ENCODE measurements around the gene BCAP31.
"Not testable (repeated sequence)": the region's sequence is repeated elsewhere in the genome, so short reads cannot be mapped to it uniquely, and the experiment has no call there.

The BCAP31 gene

DNA sequence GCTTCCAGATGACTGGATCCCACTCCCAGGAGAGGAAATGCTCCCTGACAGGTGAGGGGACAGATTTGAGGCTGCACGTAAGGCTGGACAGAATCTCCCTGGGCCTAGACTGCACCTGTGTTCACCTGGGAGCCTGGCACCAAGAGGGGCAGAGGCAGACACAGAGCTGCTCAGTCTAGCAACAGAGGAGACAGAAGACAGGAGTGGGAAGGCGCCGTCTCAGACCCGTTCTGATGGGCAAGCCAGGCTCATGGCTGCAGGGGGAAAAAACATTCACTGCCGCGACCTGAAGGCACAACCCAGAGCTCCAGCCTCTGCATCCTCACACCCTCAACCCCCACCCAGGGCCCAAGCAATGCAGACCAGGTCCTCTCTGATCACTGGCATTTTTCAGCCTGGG, 16.8 kb downstream of the BCAP31 start:
- no peak for DNase-seq

DNA sequence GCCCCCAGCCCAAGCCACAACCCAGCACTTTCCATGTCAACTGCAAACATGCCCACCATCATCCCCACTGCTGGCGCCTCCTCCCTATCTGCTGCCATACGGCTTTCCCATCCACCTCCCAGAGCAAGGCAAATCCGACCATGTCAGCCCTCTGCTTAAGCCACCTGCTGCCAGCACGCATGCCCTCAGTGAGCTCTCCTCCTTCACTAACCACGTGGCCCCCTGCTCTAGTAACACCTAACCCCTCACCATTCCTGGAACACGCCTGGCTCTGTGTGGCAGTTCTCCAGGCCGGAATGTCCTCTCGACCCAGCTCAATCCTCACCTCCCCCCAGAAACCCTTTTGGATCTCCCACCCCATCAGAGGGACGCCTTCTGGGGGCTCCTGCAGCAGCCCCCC, 17.4 kb downstream of the BCAP31 start:
- DNase-seq = no peak

DNA sequence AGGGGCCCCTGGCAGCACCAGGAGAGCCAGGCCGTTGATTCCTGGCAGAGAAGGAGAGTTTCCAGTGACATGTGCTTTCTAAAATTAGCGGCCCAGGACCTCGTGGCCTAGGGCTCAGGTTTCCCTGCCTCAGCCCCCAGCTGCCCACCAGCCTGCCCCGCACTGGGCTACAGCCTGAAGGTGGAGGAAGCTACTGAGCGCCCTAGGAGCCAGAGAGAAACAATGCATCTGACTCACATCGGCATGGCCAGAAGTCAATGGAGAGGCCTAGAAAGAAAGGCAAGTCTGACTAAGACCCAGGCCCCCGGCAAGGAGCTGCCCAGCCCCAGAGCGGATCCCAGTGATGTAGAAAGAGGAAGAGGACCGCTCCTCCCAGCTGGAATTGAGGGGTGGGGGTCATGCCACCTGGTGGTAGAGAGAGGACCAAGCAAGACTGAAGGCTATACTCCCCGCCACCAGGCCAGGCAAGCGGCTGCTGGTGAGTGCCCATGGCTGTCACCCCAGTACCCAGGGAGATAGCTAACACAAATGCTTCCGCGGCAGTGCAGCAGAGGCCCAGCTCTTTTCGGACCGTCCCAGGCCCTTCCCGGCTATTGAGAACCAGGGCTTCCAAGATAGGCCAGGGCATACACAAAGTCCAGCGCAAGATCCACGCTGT, 18.7 kb downstream of the BCAP31 start:
- DNase-seq = not testable (repeated sequence)

DNA sequence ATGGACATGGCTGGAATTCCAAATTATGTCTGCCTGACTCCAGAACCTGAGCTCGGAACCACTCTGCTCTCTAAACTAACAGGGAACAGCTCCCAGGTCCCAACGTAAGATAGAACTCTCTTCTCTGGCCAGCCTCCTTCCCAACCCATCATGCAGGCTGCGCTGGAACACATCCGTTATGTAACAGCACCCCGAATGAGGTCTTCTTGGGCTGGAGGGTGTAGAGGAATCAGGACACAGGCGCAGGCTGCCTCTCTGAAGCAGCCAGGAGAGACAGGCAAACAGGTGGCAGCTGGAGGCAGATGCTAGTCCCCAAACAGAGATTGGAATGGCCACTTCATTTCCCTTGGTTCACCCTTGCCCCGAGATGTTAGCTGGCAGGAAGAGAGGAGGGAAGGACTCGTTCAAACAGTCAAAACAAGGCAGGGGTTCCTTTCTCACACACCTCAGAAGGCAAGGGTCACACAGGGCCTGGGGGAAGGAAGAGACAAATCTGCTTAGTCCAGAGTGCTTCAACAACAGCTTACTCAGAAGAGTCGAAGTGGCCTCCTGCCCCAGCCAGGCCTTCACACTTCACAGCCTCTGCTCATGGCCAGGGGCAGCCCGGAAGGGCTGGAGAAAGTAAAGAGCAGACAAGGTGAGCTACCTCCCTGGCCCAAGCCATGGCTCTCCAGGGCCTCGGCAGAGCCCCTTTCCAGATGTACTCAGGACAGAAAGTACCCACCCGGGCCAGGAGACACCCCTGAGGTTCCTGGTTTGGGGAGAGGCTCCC, 19.4 kb downstream of the BCAP31 start:
- not testable (repeated sequence) for DNase-seq

DNA sequence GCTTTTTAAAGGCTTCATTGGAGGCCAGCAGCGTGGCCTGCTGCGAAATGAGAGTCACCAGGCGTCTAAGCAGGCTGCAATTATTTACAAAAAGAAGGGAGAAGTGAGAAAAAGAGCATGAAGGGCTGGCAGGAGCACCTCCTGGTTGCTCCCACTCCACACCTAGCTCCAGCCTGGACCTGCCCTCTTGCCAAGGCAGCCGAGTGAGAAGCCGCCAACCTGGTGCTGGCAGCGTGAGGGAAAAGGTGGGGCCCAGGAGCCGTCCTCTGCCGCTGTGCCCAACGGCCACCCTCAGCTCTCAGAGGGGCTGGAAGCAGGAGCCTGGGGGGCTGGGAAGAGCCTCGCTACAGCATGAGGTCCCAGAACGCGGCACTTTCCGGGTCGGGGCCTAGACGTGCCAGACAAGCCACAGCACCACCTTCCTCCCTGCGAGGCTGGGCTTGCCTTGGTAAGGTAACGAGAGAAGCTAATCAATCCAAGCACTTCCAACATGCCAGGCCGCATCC, 20.1 kb downstream of the BCAP31 start:
- DNase-seq = no peak

DNA sequence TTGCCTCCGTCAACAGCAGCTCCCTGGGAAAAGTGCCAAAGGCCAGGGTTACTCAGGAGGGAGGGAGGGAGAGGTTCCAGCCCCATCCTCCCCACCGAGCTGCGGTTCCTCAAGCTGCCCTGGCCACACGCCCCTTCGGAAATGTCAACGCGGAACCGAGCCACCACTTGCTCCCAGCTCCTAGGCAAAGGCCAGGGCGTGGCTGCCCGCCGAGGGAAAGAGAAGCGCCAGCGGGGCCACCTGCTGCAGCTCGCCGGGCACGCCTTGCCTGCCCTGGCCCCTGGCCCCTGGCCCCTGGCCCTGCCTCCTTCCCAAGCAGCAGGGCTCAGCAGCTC, 21.2 kb downstream of the BCAP31 start:
- DNase-seq = no peak

DNA sequence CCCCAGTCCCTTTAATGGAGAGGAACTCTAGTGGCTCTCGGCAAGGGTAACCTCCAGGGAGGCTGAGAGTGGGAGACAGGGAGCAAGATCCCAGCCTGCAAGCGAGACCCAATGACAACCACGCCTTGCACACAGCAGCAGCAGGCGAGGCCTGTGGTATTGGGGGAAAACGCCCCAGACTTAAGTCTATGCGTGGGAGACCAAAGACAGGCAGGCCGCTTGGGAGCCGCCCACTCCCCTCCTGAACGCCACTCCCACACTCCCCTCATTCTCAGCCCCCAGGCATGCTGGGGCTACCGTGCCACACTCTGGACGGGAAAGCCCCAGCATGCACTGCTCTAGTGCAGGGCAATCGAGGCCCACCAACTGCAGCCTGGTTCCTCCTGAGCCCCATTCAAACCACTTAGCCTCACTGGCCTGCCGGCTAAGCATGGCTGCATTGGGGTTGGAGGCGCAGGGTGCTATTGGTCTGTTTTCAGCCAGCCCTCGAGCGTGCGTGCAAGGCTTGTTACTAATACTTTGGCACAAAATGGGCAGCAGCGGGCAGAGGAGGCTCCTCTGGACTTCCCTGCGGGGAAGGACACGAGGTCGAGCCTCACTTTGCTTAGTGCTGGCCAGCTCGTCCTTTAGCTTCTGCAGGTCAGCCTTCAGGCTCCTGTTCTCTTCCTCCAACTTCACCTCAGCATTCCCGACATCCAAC, 21.7 kb downstream of the BCAP31 start:
- no peak for DNase-seq

DNA sequence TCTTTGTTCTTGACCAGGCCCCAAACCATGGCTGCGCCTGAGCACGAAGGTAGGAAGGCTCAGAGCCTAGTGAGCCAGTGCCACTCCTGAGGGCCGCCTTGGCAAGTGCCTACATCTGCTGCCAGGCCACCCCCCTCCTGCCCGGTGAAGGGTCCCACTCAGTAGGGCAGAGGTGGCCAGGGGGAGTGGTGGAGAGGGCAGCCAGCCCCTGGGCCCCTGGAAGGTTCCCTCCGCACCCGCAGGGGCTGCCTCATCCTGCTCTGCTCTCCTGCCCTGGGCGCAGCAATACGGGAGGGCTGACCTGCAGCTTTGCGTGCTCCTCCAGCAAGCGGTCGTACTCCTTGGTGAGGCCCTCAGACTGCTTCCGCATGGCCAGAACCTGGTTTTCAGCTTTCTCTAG, 22.5 kb downstream of the BCAP31 start:
- no peak for DNase-seq

DNA sequence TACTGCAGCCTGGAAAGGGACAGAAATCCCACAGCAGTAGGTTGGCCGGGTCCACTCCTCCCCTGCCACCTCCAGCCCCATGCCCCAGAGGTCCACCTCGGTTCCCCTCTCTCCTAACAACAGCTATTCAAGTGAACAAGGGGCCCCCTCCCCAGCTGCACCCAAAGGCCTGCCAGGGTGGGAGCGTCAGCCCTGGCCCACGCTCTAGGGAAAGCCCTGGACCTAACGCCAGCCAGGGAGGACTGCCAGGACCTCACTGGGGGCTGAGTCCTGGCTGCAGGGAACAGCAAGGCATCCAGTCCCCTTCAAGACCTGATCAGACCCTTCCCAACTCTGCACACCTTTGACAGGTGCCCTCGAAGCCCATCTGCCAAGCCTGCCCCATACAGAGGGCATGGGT, 23.2 kb downstream of the BCAP31 start:
- no peak for DNase-seq

DNA sequence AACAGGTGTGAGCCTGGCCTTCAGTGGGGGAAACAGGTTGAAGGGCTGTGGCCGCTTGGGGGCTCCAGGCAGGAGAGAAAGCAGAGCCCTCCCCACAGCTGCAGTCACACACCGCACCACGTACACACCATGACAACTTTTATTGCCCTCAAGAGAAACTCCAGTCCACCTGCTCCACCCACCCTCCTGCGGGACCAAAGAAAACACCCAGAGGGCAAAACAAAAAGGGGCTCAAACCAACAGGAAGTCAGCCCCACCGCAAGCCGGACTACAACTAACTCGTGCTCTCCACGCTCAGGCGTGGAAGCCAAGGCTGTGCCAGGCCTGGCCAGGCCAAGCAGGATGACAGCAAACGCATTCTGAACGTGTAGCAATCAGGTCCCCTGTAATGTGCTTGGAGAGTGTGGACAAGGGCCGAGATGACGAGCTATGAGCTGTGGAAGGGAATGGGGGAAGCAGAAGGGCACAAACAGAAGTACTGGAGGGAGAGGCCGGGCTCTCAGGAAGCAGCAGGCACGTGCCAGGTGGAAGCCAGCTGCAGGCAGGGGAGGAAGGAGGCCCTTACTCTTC, 23.7 kb downstream of the BCAP31 start:
- no peak for DNase-seq

DNA sequence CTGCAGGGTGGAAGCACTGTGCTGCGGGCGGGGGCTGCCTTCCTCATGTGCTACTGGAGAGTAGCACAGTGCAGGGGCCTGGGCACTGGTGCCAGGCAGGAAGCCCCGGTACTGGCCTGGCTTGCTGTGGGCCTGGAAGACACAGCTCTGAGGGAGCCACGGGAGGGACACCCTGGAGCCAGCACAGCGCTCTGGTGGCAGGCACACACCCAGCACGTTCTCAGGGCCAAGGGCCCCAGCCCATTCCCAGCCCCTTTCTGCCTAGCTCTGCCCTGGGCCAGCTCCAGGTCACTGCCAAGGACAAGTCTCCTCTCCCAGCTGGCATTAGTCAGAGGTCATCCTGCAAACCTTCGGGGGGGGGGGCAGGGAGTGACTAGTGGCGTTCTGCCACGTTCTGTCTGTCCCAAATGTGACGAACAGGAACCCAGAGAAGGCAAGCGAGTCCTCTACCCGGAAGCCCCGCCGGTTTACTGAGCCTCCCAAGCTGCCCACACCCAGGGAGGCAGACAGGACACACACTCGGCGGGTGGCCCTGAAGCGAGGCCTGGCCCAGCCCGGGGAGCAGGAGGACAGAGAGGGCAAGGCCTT, 24.3 kb downstream of the BCAP31 start:
- not testable (repeated sequence) for DNase-seq

DNA sequence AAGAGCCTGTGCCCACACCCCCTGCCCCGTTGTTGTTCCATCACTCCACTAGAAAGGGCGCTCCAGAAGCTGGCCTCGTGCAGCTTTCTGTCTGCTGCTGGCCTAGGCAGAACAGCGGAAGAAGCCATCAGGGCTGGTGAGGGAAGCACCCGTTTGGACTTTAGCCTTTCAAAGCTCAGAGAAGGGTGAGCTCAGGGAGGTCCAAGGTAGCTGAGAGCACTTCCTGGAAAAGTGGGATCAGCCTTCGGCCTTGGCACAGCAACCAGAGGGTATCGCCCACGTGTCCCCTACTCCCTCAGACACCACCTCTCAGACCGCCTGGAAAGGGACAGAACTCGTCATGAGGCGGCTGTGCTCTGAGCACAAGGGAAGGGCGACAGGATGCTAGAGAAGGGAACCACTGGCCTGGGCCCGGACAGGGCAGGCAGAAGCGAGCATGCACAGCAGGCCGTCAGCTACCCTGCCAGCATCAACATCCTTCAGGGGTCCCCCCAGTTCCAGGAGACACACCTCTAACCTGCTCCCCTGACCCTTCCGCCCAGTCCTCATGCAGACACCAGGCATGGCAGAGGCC, 24.9 kb downstream of the BCAP31 start:
- not testable (repeated sequence) for DNase-seq

DNA sequence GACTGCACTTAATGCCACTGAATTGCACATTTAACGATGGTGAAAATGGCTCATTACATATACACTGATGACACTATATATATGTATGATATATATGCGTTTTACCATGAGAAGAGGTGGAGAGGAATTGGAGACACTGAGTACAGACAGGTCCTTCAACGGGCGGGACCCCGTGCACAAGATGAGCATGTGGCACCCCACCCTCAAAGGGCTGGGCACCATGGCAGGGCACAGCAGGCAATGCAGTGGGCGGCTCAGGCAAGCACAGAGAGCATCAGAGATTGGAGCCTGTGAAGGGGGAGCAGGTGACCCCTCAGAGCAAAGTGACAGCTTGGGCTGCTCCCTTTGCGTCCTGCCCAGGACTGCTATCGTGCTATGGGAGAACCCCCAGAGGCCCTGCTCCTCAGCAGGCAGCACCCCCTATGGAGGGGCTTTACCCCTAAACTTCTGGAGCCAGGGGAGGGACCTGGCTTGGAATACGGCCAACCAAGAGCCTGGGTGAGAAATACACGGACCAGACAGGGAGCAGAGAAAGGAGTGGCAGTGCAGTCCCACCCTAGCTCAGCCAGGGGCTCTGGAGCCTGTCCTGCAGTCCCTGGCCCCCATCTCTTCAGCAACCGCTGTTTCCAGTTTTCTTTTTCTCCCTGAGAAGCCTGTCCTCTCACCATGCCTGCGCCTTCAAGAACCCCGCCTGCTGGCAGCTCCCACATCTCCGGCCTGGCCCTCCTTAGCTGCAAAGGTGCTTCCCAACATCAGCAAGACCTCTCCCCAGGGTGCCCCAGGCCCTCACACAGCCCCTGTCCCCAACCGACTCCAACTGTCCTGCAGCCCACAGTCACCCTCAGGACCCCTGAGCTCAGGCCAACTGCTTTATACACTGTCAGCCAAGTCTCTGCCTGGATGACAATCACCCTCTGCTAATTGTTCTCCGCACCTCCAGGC, 26.0 kb downstream of the BCAP31 start:
- no peak for DNase-seq

DNA sequence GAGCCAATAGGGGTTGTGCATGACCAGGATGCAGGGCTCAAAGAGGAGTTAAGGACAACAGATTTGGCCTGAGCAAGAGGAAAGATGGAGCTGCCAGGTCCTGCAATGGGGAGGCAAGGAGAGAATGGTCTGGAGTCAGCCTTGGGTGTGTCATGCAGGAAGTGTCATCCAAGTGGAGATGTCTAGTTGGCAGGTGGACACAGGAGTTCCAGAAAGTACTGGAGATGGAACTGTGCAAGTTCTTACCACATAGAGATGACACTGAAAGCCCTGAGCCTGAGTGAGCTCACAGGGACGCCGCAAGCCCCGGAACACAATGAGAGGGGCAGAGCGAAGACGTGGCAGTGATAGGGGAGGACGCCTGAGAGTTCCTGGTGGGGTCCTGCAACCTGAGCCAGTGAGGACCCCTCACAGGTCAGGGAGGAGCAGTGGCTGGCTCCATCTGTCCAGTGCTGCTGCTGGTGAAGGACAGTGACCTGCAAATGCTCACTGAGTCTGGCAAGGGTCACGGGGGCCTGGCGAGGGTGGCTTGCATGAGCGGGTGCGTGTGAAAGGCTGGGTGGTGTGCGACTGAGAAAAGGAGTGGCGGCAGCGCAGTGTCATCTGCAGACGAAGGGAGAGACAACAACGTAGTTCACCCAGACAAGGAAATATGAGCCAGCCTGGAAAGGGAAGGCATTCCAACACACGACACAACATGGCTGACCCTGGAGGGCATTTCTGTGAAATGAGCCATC, 27.0 kb downstream of the BCAP31 start:
- not testable (repeated sequence) for DNase-seq

DNA sequence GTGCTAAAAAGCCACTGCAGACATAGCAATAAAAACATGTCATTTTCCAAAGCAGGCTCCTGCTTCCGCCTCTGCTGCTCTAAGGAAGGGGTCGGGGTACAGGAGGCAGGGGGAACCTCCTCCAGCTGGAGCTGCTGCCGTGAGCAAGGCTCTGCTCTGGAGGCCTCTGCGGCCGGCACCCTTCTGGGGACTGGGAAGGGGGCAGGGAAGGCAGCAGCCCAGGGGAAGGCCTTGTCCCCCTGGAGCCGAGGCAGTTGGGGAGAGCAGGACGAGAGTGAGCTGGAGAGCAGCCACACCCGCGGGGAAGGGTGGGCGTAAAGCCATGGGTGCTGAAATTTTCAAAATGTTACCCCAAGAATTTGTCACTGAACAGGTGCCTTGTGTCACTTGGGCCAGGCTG, 27.6 kb downstream of the BCAP31 start:
- DNase-seq = not testable (repeated sequence)

DNA sequence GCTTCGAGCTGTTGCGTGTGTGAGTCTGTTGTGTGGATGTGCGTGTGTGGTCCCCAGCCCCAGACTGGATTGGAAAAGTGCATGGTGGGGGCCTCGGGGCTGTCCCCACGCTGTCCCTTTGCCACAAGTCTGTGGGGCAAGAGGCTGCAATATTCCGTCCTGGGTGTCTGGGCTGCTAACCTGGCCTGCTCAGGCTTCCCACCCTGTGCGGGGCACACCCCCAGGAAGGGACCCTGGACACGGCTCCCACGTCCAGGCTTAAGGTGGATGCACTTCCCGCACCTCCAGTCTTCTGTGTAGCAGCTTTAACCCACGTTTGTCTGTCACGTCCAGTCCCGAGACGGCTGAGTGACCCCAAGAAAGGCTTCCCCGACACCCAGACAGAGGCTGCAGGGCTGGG, 28.1 kb downstream of the BCAP31 start:
- no peak for DNase-seq

DNA sequence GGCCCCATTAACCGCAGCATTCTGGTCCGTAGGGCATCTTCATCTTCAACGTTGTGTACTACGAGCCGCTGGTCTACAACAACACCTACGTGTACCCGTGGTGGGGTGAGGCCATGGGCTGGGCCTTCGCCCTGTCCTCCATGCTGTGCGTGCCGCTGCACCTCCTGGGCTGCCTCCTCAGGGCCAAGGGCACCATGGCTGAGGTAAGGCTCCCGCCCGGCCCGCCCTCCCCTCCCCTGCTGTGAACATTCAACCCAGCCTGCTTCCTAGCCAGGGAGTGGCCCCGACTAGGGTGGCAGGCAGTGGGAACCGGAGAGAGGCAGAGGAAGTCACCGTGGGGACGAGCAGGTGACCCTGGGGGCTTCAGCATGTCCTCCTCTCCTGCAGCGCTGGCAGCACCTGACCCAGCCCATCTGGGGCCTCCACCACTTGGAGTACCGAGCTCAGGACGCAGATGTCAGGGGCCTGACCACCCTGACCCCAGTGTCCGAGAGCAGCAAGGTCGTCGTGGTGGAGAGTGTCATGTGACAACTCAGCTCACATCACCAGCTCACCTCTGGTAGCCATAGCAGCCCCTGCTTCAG, 29.4 kb downstream of the BCAP31 start:
- DNase-seq = no peak

DNA sequence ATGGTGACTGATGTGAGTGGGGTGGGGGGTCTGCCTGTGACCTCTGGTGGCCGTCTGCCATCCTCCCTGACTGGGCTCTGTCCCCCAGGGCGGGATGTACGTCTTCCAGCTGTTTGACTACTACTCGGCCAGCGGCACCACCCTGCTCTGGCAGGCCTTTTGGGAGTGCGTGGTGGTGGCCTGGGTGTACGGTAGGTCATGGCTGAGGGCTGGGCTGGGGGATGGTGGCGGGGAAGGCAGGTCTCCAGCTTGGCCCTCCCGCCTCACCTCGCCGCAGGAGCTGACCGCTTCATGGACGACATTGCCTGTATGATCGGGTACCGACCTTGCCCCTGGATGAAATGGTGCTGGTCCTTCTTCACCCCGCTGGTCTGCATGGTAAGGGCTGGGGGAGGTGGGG, 29.9 kb downstream of the BCAP31 start:
- not testable (repeated sequence) for DNase-seq

DNA sequence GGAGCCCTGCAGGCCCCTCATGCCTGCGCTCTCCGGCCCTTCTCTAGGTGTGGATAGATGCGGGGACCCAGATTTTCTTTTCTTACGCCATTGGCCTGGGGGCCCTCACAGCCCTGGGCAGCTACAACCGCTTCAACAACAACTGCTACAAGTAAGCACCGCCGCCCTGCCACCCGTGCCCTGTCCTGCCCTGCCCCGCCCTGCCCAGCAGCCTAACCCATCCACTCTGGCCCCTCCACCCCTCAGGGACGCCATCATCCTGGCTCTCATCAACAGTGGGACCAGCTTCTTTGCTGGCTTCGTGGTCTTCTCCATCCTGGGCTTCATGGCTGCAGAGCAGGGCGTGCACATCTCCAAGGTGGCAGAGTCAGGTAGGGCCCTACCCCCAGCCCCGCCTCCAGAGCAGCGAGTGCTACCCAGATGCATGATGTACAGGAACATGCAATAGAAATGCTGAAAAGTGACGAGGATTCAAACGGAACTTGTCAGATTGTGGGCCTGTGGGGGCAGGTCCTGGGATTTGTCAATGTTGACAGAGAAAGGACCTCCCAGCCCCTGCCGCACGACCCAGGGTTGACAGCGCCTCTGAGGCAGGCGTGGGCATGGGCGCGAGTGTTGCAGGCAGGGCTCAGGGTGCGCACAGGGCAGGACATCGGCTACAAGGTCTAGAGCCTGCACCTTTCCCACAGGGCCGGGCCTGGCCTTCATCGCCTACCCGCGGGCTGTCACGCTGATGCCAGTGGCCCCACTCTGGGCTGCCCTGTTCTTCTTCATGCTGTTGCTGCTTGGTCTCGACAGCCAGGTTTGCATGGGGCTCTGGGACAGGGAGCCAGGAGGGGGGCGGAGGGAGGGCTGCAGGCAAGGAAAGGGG, 30.7 kb downstream of the BCAP31 start:
- DNase-seq = no peak

Measured in activated T-cell treated with anti-CD3 and anti-CD28 coated beads, Interleukin-2, amount 50 U/mL, for 1 hour (primary cell).